ENCODE results near the gene RTN4RL1.

Gene RTN4RL1

DNA sequence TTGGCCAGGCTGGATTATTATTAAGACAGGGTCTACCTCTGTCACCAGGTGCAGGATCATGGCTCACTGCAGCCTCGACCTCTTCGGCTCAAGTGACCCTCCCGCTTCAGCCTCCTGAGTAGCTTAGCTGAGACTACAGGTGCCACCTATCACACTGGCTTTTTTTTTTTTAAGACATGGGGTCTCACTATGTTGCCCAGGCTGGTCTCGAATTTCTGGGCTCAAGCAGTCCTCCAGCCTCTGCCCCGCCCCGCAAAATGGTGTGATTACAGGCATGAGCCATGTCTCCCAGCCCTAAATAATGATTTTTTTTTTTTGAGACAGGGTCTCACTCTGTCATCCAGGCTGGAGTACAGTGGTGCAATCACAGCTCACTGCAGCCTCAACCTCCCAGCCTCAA is 22.5 kb upstream of the RTN4RL1 start:
- no peak for DNase-seq (ENCODE audit: low read depth)

DNA sequence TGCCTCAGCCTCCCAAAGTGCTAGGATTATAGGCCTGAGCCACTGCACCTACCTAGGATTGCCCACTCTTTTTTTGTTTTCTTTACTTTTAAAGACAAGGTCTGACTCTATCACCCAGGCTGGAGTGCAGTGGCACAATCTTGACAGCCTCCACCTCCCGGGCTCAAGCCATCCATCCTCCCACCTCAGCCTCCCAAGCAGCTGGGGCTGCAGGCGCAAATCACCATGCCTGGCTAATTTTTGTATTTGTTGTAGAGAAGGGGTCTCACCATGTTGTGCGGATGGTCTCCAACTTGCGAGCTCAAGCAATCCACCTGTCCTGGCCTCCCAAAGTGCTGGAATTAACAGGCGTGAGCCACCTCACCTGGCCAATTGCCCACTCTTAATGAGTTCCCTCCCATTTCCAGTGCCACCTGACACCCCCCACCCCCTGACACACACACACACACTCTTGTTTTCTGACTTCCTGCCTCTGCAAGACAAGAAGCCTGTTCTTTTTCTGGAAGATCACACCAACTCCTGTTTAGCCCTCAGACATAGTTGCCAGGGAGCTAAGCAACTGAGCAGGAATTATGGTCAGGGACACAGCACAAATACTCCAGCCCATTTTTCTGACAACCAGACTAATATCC is 19.2 kb upstream of the RTN4RL1 start:
- DNase-seq (ENCODE audit: low read depth) = no peak

- DNase-seq (ENCODE audit: low read depth) = no peak
Observed at GRCh38 chr17:2043785-2044184, 18.7 kb upstream of the RTN4RL1 start.

- DNase-seq (ENCODE audit: low read depth) = no peak
Observed at GRCh38 chr17:2042933-2043332, 17.8 kb upstream of the RTN4RL1 start.

- no peak for DNase-seq (ENCODE audit: low read depth)
Observed at GRCh38 chr17:2042390-2042847, 17.3 kb upstream of the RTN4RL1 start.

DNA sequence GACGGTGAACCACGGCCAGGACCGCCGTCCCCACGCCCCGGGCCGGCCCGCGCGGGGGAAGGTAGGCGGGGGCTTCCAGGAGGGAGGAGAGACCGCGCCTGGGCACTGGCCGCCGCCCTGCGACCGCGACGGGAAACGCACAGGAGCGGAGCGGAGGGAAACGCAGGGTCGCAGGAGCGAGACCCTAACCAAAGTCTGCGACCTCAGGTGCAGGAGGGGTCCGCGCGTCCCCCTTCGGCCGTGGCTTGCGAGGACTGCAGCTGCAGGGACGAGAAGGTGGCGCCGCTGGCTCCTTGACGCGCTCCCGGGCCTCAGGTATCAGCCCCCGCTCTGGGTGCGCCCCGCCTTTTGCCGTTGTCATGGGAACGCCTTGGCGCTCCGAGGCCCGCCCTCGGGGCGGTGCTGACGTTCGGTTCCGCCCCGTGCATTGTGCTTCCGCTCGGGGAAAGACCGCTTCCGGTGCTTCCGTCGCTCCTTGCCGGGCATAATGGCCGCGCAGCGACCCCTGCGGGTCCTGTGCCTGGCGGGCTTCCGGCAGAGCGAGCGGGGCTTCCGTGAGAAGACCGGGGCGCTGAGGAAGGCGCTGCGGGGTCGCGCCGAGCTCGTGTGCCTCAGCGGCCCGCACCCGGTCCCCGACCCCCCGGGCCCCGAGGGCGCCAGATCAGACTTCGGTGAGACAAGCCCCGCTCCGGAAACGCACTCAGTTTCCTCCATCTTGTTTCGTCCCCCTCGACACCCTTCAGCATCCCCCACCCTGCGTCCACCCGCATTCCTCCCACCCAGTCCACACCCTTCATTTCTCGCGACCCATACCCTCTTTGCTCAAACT is 16.6 kb upstream of the RTN4RL1 start, which contains the start of gene OVCA2:
Gene OVCA2 (plus strand): TSS at position 462 of the 829 bp plus-strand sequence. CDS start 26 bp downstream, at position 488.
- DNase-seq (ENCODE audit: low read depth) = peak; percentile 97

DNA sequence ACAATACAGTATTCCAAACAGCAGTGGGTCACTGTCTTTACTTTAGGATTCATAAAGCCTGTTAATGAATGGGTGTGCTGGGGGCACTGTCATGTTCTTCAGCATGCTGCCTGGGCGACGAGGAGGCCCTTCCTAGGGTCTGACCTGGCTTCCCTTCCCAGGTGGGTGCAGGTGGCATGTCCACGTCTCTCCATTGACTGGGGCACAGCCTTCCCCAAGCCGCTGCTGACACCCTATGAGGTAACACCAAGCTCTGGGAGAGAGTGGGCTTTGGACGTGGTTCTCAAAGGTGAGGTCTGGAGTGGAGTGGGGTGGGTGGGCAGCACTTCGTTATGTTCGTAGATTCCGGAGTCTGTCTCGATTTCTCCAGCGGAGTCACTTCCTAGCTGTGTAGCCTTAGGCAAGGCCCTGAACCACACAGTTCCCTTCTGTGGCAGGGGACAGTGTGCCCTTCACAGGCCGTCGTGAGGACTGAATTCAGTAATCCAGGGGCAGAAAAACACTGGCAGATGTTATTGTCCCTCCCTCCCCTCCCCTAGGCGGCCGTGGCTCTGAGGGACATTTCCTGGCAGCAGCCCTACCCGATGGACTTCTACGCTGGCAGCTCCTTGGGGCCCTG is 15.9 kb upstream of the RTN4RL1 start:
- DNase-seq (ENCODE audit: low read depth) = no peak

GRCh38 chr17:2040219-2040827 is 15.2 kb upstream of the RTN4RL1 start:
- no peak for DNase-seq (ENCODE audit: low read depth)

GRCh38 chr17:2037155-2037554 is 12.0 kb upstream of the RTN4RL1 start:
- DNase-seq (ENCODE audit: low read depth) = no peak

DNA sequence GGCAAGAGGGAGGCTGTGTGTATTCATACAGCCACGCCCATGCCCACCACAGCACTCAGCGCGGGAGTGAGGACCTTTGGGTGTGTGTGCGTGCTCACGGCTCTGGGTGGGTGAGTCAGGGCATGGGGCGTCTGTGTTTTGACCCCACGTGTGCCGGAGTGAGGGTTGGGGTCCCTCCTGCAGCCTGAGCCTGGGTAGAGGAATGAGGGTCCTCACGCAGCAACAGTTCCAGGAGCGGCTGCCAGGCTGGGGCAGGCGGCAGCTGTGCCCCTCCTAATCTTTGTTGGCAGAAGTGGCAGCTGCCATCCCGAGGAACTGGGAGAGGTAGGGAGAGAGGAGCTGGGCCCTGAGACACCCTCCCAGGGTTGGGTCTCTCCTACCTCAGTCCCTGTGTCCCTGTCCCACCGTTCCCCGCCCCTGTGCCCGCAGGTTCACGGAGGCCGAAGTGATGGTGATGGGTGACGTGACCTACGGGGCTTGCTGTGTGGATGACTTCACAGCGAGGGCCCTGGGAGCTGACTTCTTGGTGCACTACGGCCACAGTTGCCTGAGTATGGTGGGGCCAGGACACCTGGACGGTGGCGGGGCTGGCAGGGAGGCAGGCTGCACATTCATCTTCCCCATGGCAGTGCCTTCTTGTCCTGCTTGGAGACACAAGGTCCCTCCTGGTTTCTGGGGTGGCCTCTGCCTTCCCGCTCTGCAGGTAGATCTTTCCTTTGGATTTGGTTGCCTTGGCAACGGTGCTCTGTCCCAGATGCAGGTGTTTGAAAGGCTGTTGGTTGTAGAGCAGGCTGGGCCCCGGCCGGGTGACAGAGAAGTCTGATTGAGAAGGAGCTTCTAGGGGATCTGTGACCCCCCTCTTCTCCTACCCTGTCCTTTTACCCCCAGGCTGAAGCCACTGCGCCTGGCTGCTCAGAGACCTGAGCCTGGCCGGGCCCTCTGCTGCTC is 10.7 kb upstream of the RTN4RL1 start:
- no peak for DNase-seq (ENCODE audit: low read depth)

DNA sequence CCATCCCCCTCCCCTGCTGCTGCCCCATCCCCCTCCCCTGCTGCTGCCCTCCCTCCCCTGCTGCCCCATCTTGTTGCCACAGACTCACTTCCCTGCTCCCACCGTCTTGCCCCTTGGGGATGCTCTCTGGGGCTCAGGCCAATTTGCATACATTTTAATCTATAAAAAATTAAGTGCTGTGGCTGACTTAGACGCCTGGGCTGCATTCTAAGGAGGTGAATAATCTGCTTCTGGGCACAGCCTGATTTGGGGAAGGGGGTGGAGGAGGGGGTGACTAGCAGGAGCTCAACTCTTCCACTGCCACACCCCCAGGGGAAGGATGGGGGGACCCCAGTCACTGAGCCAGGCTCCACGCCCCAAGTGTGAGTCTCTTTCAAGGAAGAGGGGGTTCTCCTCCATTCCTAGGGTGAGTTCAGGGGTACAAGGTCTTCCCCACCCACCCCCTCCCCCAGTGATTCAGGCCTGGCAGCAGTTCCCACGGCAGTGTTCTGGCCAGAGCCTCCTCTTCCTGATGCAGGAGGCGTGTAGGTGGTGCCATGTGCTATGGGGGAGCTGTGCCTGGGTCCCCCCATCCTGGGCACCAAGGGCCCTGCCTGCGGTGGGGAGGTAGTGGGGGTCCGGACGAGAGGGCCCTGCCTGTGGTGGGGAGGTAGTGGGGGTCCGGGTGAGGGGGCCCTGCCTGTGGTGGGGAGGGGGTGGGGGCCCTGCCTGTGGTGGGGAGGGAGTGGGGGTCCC is 9.8 kb upstream of the RTN4RL1 start:
- DNase-seq (ENCODE audit: low read depth) = no peak

DNA sequence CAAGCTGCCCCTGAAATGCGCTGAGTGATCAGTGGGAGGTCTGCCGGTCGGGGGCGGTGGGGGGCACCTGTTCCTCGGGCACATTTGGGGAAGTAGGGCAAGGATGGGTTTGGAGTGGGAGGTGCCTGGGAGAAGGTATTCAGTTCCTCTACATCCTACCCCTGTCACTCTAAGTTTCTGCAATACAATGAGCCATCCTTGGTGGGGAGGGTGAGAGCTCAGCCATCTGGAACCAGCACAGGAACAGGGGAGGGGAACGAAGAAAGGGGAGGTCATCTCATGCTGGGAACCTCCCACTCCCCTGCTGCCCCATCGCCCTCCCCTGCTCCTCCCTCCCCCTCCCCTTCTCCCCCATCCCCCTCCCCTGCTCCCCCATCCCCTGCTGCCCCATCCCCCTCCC is 9.0 kb upstream of the RTN4RL1 start:
- no peak for DNase-seq (ENCODE audit: low read depth)

- DNase-seq (ENCODE audit: low read depth) = no peak
Observed at GRCh38 chr17:2033153-2033552, 8.0 kb upstream of the RTN4RL1 start.

DNA sequence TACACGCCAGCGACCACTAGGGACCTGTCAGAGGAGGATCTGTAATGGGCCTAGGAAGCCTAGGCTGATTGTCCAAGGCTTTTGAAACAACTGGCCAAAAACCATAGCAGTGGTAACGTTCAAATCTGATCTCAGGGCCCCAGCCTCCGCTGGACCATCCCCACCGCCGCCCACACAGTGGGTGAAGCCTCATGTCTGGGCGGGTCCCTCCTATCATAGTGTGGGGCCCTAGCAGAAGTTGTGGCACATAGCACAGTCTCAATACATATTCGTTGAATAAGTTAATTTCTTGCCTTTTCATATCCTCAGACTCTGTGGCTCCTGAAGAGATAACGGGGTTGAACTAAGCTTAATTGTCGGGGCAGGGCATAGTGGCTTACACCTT is 5.6 kb upstream of the RTN4RL1 start:
- DNase-seq (ENCODE audit: low read depth) = no peak

- peak; percentile 85 for DNase-seq (ENCODE audit: low read depth)
Observed at GRCh38 chr17:2029911-2030778, 5.0 kb upstream of the RTN4RL1 start, which contains the start of gene DPH1. Gene DPH1 (plus strand): TSS chr17:2030153. CDS start chr17:2030170, 17 bp downstream.

DNA sequence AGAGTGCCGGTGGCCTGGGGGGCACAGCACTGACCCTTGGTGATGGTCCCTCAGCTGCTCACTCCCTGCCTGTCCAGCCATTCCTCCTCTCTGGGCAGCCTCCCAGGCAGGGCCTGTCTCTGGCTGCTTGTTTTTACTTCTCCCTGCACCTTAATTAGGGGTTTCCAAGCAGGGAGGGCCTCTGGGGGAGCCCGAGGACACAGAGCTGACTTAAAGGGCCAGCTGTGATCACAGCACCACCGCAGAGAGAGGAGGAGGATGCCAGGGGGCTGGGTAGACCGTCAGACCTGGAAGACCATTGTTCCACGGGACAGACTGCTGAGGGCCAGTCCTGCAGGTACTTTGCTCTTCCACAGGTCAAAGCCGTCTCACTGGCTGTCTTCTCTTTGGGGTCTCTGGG is 3.6 kb upstream of the RTN4RL1 start:
- DNase-seq (ENCODE audit: low read depth) = no peak

DNA sequence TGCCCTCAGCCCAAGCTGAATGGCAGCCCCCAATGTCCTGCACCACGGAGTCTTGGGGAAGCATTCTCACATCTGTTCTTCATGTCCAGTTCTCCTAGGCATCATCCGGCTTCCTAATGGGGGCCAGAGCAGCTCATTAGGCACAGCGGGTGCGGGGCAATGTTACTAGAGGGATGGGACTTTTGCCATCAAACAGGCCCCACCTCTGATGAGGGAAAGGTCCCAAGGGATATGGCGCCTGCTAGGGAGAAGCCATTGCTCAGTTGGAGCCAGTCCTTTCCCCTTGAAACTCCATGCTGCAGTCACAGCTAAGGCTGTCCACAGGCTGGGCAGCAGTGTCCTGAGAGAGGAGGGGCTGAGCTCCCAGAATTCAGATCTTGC is 3.1 kb upstream of the RTN4RL1 start:
- DNase-seq (ENCODE audit: low read depth) = no peak

GRCh38 chr17:2027528-2028233 is 2.5 kb upstream of the RTN4RL1 start:
- DNase-seq (ENCODE audit: low read depth) = no peak

All from activated T-cell treated with anti-CD3 and anti-CD28 coated beads for 48 hours (primary cell).